ENCODE measurements around the gene SBK1. TPM values are rescaled to one million over a fixed set of nuclear protein-coding genes. Genes with fewer than 3 reads are reported as not detected.

SBK1 gene
- total and polyA plus RNA-seq, 10 donors, result 0.30 to 2.8 (median 1.7) TPM

GRCh38 chr16:28313587-28313986, 21.3 kb downstream of the SBK1 start:
- Histone ChIP-seq H3K9me3 (no peaks in the 10 kb centered on the region), H3K27me3 (replicated peaks in 1 of 7) (no peaks in the 10 kb centered on the region), H3K4me3 (no peak overlapping the region), H3K4me1 (peaks cover 0 to 53% (median 22%) of the 10 kb centered on the region in 6 donors), H3K27ac (no peak overlapping the region), H3K36me3 (no peaks in the 10 kb centered on the region)
- no peak for DNase-seq
- TF ChIP-seq, protein P1, sequence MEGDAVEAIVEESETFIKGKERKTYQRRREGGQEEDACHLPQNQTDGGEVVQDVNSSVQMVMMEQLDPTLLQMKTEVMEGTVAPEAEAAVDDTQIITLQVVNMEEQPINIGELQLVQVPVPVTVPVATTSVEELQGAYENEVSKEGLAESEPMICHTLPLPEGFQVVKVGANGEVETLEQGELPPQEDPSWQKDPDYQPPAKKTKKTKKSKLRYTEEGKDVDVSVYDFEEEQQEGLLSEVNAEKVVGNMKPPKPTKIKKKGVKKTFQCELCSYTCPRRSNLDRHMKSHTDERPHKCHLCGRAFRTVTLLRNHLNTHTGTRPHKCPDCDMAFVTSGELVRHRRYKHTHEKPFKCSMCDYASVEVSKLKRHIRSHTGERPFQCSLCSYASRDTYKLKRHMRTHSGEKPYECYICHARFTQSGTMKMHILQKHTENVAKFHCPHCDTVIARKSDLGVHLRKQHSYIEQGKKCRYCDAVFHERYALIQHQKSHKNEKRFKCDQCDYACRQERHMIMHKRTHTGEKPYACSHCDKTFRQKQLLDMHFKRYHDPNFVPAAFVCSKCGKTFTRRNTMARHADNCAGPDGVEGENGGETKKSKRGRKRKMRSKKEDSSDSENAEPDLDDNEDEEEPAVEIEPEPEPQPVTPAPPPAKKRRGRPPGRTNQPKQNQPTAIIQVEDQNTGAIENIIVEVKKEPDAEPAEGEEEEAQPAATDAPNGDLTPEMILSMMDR (IDR thresholded peaks at IDR 0.05 in 8 of 11, conservative IDR thresholded peaks at IDR 0.05 in 3 of 11), result no peak
- TF ChIP-seq POLR2A (IDR thresholded peaks at IDR 0.05), result no peak
- TF ChIP-seq POLR2AphosphoS5 (IDR thresholded peaks at IDR 0.05), result no peak
- intact Hi-C loops (cut with DNase I; ENCODE audit: low total_unique reads), result no loop called here
- 59 to 70% (median 65%) methylated on average over 9 to 11 of the region's 11 CpGs for WGBS, 5 donors

GRCh38 chr16:28316054-28316453, 23.7 kb downstream of the SBK1 start:
- Histone ChIP-seq H3K9me3 (no peaks in the 10 kb centered on the region), H3K36me3 (peaks cover 0 to 3% (median 0%) of the 10 kb centered on the region in 6 donors), H3K27ac (no peak overlapping the region), H3K4me1 (peaks cover 0 to 32% (median 9%) of the 10 kb centered on the region in 6 donors), H3K27me3 (replicated peaks in 1 of 7) (no peaks in the 10 kb centered on the region), H3K4me3 (no peak overlapping the region)
- intact Hi-C loops (cut with DNase I; ENCODE audit: low total_unique reads), result loop anchor here (2.0 kb wide), 1 partner anchor 37 kb away; no protein-coding TSS in a partner anchor
- WGBS, 5 donors, result 78 to 91% (median 83%) methylated on average over 4 to 6 of the region's 6 CpGs
- no peak for DNase-seq
- TF ChIP-seq POLR2A (IDR thresholded peaks at IDR 0.05) (no peak), POLR2AphosphoS5 (IDR thresholded peaks at IDR 0.05) (no peak)
- TF ChIP-seq, protein P1 (IDR thresholded peaks at IDR 0.05 in 8 of 11, conservative IDR thresholded peaks at IDR 0.05 in 3 of 11), result no peak

- 51 to 79% (median 52%) methylated on average over 14 to 22 of the region's 22 CpGs for WGBS, 5 donors
- intact Hi-C loops (cut with DNase I; ENCODE audit: low total_unique reads), result loop anchor here (2.0 kb wide), 1 partner anchor 38 kb away; no protein-coding TSS in a partner anchor
- no peaks in the 10 kb centered on the region for H3K9me3 ChIP-seq
- H3K4me3 ChIP-seq, result no peak overlapping the region
- H3K27ac ChIP-seq, result no peak overlapping the region
- H3K27me3 ChIP-seq (replicated peaks in 1 of 7), result no peaks in the 10 kb centered on the region
- peaks cover 0 to 3% (median 0%) of the 10 kb centered on the region in 6 donors for H3K36me3 ChIP-seq
- peaks cover 0 to 20% (median 5%) of the 10 kb centered on the region in 6 donors for H3K4me1 ChIP-seq
- DNase-seq, result peak; percentile 90
- peak in 1 of 3 donors; percentile 26 for TF ChIP-seq POLR2AphosphoS5 (IDR thresholded peaks at IDR 0.05)
- no peak for TF ChIP-seq POLR2A (IDR thresholded peaks at IDR 0.05)
- TF ChIP-seq, protein P1 (IDR thresholded peaks at IDR 0.05 in 8 of 11, conservative IDR thresholded peaks at IDR 0.05 in 3 of 11), result peak; percentile 77 to 95 (median 90)
Measured at GRCh38 chr16:28317040-28317880, 24.9 kb downstream of the SBK1 start.

Measured in spleen (tissue), 11 donors.